Head of caudate nucleus (tissue), 42 donors: ENCODE measurements around the gene NADSYN1.

Experiments used
- DNase-seq, 42 donors: peaks; one replicate each; pipeline versions ENCODE4 v3.0.0 to v3.0.0-alpha.2; 2020 to 2021; ENCODE audit warnings: mixed read lengths in 7 of 42
- intact Hi-C: fragments of 100-400 bp; cut with DNase I; formaldehyde crosslinking; loops from one replicate; pipeline ENCODE4 v1.15.0; 2022

NADSYN1 gene

DNA sequence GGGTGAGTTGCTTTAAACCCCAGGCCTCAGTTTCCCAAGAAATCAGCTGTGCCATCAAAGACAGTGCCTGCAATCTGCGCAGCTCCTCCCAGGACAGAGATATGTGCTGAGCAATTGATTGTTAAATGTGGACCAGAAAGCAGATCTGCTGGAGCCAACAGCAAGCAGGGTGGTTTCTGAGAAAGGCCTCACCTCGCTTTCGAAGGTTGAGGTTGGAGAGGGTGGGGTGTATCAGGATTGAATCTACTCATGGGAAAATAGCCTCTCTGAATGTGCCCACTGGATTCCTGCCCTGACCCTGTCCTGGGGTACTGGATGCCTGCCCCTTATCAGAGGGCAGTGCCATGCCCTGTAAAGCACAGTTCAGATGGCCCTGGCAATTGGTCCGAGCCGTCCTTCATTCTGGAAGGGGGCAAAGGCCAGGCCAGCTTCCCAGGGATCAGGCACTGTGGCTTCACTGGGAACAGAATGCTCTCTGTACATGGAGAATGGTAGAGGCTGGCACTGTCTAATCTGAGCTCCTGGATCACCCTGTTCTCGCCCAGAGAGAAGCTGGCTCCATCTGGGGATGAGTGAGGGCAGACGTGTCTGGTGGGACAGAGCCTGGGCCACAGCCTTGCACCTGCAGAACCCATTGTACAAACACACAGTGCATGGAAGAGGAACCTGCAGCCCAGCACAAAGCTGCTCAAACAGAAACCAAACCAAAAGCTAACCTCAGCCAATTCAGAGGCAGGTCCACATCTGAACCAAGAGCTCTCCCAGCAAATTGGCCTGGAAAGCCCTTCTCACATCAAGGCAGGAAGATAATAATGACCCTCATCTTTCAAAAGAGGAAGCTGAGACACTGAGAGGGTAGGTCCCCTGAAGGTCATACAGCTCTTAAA, 20.0 kb upstream of the NADSYN1 start:
- DNase-seq, result peak in 40 of 42 donors; percentile 18 to 85 (median 66)
- intact Hi-C loops, result no loop called here

GRCh38 chr11:71433648-71434450, 19.2 kb upstream of the NADSYN1 start:
- peak in 3 of 42 donors; percentile 18 to 36 (median 24) for DNase-seq
- intact Hi-C loops, result no loop called here

DNA sequence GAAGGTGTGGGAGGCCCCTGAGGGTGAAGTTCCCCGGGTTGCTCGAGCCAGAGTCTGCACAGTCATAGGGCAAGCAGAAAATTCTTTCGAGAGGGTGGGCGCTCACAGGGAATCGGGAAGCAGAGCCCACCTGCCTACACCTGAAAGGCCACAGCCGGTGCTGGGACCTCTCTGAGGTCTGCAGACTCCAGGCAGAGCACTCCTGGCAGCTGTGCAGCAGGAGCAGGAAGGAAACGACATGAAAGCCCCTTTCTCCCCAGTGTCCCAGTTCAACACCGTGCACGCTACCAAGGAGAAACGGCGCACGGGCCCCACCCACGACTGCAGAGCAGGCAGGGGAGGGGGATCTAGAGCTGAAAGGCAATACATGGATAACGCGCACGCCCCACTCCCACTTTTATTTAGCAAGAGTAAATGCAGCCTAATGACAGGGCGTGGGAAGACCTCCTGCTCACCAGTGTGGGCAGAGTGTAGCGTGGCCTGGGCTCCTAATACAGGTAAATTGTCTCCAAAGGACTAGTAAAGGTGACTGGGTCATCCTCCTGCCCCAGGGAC, 18.4 kb upstream of the NADSYN1 start:
- DNase-seq, result no peak
- intact Hi-C loops, result no loop called here

DNA sequence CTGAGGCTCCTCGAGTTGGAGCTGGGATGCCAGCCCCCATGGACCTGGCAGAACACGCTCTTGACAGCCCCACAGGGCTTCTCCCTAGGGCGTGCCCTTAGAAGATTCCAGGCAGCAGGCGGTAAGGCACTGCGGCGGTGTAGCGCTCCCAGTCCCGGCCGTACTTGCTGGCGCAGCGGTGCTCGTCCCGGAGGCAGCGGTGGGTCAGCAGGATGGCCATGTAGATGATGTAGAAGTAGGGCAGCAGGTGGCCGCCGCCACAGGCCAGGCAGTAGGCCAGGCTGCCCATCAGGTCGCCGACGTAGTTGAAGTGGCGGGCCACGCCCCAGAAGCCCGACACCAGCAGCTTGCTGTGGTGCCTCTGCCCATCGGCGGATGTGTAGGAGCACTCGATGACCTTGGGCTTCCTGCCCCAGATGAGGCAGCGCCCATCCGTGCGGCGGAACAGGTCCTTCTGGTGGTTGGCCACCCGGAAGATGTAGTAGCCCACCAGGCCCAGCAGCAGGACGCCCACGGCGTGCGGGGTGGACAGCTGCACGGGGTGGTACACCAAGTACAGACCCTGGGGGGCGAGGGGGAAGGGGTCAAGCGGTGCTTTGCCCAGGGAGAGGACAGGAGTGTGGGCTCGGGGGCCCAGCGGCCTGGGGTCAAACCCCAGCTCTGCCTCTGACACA, 17.6 kb upstream of the NADSYN1 start:
- intact Hi-C loops, result no loop called here
- no peak for DNase-seq

DNA sequence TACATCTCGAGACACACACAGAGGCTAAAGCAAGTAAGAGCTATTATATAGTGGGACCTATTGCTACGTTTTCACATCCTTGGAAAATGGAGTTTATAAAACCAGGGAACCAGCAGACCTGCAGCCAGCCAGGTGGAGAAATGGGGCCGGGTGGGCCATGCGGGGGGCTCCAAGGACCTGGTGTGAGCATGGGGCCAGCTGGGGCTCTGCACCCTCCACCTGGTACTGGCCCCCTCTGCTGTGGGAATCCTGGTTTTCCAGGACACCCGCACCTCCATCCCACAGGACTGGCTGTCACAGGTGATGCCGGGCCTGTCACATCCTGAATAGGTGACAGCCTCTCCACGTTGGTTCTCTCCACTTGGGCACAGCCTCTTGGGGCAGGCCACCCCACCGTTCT, 16.1 kb upstream of the NADSYN1 start:
- intact Hi-C loops, result no loop called here
- DNase-seq, result no peak

- no peak for DNase-seq
- intact Hi-C loops, result no loop called here
These were observed 15.6 kb upstream of the NADSYN1 start for GRCh38 chr11:71437399-71437798.

DNA sequence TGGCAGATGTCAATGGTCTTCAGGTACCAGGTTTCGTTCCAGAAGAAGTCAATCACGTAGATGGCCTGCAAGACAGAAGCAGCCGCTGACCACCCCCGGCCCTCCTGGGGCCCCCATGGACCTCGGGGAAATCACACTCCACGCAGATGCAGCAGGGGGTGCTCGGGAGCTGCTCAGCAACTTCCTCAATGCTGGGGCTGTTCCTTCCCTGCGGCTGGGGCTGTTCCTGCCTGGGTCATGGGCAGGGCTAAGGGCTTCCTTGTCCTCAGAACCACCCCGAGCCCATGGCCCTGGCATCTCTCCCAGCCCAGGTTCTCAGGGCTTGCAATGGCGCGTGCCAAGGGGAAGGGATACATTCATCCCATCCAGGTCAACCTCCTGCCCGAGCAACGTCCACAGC, 15.1 kb upstream of the NADSYN1 start:
- intact Hi-C loops, result no loop called here
- peak in 1 of 42 donors; percentile 33 for DNase-seq

- peak in 1 of 42 donors; percentile 21 for DNase-seq
- intact Hi-C loops, result no loop called here
These were observed 14.4 kb upstream of the NADSYN1 start for GRCh38 chr11:71438650-71439049.

DNA sequence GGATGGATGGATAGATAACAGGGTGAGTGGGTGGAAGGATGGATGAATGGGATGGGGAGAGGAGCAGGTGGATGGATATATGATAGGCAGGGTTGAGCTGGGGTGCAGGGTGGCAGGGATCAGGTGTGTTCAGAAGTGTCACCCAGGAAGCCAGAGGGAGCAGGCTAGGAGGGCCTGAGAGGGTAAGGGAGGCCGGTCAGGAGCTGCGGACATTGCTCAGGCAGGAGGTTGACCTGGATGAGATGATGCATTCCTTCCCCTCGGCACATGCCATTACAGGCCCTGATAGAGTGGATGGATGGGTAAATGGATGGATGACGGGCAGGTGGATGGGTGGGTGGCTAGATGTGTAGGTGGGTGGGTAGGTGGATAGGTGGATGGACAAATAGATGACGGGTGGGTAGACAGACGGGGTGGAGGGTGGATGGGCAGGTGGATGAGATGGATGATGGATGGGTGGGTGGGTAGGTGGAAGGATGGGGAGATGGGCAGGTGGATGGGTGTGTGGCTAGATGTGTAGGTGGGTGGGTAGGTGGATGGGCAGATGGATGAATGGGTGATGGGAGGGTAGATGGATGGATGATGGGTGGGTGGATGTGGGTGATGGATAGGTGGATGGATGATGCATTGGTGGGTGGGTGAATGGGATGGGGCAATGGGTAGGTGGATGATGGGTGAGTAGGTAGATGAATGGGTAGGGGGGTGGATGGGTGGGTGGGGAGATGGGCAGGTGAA, 12.8 kb upstream of the NADSYN1 start:
- DNase-seq, result no peak
- intact Hi-C loops, result no loop called here

DNA sequence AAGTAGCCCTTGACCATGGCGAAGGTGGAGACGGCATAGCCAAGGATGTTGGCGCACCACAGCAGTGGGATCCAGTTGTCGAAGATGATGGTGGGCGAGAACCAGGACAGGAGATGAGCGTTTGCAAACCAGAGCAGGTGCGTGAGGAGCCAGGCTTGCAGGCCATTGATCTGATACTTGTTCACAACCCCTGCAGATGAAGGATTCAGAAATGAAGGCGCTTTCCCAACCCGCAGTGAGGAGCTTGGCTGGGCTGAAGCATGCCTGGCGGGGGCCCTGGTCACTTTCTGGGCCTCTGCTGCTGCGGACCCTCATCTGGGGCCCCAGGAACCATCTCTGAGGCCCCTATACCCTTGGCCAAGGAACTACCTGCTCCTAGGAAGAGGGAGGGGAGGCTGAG, 11.8 kb upstream of the NADSYN1 start:
- intact Hi-C loops, result no loop called here
- no peak for DNase-seq

DNA sequence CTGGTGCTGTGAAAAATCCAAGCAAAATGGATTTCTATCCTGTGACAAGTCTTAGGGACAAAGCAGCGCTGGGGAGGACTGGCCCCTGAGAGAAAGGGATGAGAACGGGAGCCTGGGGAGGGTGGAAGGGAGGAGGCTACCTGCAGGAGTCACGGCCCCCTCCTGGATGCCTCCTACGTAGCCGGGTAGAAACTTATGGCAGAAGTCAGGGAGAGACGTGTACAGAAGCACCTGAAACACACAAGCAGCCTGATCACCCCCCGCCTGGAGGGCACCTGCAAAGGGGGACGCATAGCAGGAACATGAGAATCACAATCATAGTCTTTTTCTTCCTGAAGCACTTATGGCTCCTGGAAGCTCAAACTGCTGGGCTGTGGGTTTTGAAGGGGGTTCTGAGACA, 10.9 kb upstream of the NADSYN1 start:
- DNase-seq, result peak in 1 of 42 donors; percentile 13
- intact Hi-C loops, result no loop called here

DNA sequence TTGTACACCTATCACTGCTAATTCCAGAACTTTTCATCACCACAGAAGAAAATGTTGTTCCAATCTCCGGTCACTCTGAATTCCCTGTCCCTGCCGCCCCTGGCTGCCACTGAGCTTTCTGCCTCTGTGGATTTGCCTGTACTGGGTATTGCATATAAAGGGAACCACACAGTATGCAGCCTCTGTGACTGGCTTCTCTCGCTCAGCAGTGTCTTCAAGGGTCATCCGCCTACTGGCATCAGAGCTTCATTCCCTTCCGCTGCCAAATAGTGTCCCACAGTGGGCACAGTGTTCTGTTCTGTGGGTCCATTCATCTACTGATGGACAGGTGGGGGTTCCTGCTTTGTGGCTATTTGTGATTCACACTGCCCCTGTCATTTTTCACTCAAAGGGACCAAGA, 10.1 kb upstream of the NADSYN1 start:
- intact Hi-C loops, result no loop called here
- peak in 4 of 42 donors; percentile 4 to 62 (median 31) for DNase-seq

- peak in 5 of 42 donors; percentile 6 to 32 (median 11) for DNase-seq
- intact Hi-C loops, result no loop called here
These were observed 9.1 kb upstream of the NADSYN1 start for GRCh38 chr11:71443736-71444445.

DNA sequence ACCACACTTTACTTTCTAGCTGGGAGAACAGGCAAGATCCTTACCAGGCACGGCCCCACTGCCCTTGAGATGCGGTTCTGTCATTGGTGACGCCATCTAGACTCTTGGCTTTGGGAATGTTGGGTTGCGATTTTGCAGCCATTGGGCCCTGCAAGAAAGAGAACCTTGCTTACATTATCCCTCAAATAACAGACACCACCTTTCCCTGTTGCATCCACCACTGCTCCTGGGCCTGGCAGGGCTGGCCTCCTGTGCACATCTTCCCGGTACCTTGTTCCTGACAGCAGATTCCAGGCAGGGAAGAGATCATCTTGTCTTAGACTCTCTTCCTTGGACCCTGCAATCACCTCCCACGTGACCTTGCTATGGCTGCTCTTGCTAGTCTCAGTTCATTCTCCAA, 8.2 kb upstream of the NADSYN1 start:
- peak in 2 of 42 donors; percentile 10 to 22 for DNase-seq
- intact Hi-C loops, result no loop called here

DNA sequence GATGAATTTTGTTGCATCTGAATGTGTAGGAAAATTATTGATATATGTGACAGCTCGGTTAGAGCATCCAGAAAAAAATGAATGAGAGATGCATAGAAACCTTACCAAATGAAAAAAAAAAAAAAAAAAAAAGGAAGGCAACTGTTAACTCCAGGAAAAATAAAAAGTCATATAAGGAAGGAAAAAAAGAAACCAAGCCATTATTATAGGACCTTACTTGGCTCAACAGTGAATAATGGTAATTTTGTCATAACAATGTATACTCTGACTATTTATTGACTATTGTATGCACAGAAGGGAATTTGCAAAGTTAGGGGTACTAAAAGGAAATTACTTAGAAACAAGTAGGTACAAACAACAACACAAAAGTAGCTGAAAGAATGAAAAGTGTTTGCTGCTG, 6.9 kb upstream of the NADSYN1 start:
- DNase-seq, result no peak
- intact Hi-C loops, result no loop called here

DNA sequence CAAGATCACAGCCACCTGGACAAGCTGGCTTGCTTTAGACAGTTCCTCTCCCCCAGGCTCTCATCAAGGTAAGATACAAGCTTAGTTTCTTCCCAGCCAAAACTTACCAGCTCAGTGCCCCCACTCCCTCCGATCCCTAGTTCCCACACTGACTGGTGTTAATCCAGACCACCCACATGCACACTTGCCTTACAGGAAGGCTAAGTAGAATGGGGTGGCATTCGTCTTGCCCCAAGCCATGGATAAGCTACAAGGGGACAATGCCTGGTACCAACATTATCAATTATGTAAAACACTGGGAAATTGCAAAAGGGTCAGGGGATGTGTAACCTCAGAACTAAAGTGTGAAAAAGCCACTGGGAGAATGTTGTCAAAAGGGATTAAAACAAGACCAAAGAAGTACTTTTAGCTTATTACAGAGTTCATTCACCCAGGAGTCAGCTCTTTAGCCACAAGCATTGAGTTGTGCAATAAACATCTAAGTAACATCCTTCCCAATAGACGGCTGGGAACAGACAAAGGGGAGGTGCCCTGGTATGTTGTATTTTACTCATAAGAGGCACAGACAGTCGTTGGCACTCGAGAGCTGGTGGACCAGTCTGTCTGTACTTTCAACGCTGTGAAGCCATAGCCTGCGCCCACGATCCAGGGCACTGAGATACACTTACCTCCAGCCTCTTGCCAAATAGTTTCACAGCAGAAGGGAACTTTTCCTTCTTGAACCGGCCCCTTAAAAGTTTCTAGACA, 5.9 kb upstream of the NADSYN1 start:
- peak in 4 of 42 donors; percentile 7 to 44 (median 34) for DNase-seq
- intact Hi-C loops, result no loop called here

DNA sequence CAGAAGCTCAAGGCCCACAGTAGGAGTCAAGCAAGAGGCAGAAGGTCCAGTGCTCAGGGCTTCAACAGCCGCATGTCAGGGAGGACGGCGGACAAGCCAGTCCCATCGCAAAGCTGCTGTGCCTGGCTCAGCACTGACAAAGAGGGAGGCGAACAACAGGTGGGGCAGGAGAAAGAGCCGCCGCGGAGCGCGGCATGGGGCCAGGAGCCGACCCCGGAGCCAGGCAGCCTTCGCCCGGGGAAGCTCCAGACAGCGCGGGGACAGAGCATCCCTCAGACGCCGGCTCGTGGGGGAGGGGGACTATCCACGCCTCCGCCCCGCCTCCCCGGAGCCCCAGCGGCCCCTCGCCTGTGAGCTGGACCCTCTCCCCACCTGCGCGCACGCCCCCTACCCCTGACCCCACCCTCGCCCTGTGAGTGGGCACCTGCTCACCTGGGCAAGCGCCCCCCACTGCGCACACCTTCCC, 5.2 kb upstream of the NADSYN1 start:
- DNase-seq, result peak in 26 of 42 donors; percentile 22 to 61 (median 42)
- intact Hi-C loops, result no loop called here
